GM12878 (cell line): ENCODE measurements around the gene PSMD14. TPM values are rescaled to one million over a fixed set of nuclear protein-coding genes. Genes with fewer than 3 reads are reported as not detected.
A peak's percentile ranks its signal among the peaks of the same experiment; 100 is the strongest.

Source experiments
- ATAC-seq: fragments of 200-7000 bp; cut with Tn5 transposase; 3 replicates; pipeline ENCODE4 v1.9.1; 2020; ENCODE audit warnings: mild to moderate bottlenecking, moderate library complexity
- BruUV-seq: library from RNA; stranded (reverse); fragments of 400-500 nt; replicated peaks from 2 replicates; lab custom pipeline; 2021; lab: Mats Ljungman, UMichigan
- CTCF ChIA-PET: fragments of 300-600 bp; sonication (Branson Sonifier 250); formaldehyde crosslinking; extraction: SDS; loops from one replicate; lab custom pipeline; 2021; ENCODE audit warnings: inconsistent platforms; lab: Yijun Ruan, JAX
- POLR2A ChIA-PET: fragments of 350-600 bp; formaldehyde crosslinking; extraction: SDS; loops from one replicate; lab custom pipeline; 2021; ENCODE audit warnings: inconsistent platforms; lab: Charles Lee
- RAD21 ChIA-PET: fragments of 300-600 bp; sonication (Branson Sonifier 250); formaldehyde crosslinking; loops from one replicate; lab custom pipeline; 2023; ENCODE audit warnings: antibody characterized with exemption; ENCODE audit not compliant: unreplicated experiment; lab: Charles Lee
- SMC1A ChIA-PET: fragments of 300-600 bp; sonication (Branson Sonifier 250); formaldehyde crosslinking; loops from one replicate; lab custom pipeline; 2023; ENCODE audit not compliant: unreplicated experiment, uncharacterized antibody; lab: Charles Lee
- DNase-seq: peaks from one replicate; pipeline ENCODE4 v3.0.0-alpha.2; 2011; ENCODE audit warnings: low read depth, low spot score
- FAIRE-seq: peaks from 3 replicates; lab custom pipeline; 2011; peaks lifted over from hg19 to GRCh38; lab: Jason Lieb, UNC
- H2AFZ ChIP-seq: 2 replicates; pipeline ENCODE4 v1.6.0; 2011; ENCODE audit warnings: low read depth, low read length, control low read depth; ENCODE audit not compliant: control insufficient read depth
- H3K27ac ChIP-seq: 2 replicates; pipeline ENCODE4 v1.5.1; 2011; ENCODE audit warnings: control low read depth; ENCODE audit not compliant: control insufficient read depth, insufficient read depth
- H3K27me3 ChIP-seq, 2 experiments: replicated peaks in 1 of 2; 2 replicates each; pipeline versions ENCODE4 v1.6.0 to v1.6.1; 2011; ENCODE audit warnings: low read length in 1 of 2; ENCODE audit not compliant: control insufficient read depth in 2 of 2, insufficient read depth in 2 of 2
- H3K36me3 ChIP-seq, 2 experiments: 2 replicates each; pipeline ENCODE4 v1.5.1; 2011; ENCODE audit warnings: low read length in 1 of 2; ENCODE audit not compliant: control insufficient read depth in 2 of 2, insufficient read depth in 2 of 2
- H3K4me1 ChIP-seq: 2 replicates; pipeline ENCODE4 v1.6.1; 2011; ENCODE audit warnings: mild to moderate bottlenecking, low read length, moderate library complexity, mixed read lengths; ENCODE audit not compliant: control insufficient read depth, insufficient read depth
- H3K4me2 ChIP-seq: 2 replicates; pipeline ENCODE4 v1.6.0; 2011; ENCODE audit warnings: control low read depth; ENCODE audit not compliant: control insufficient read depth, insufficient read depth
- H3K4me3 ChIP-seq: fragments of 200-600 bp; sonication (generic); 2 replicates; pipeline ENCODE4 v1.5.1; 2016
- H3K79me2 ChIP-seq: 2 replicates; pipeline ENCODE4 v1.6.0; 2011; ENCODE audit warnings: low read length; ENCODE audit not compliant: control insufficient read depth, insufficient read depth
- H3K9ac ChIP-seq: 2 replicates; pipeline ENCODE4 v1.8.0; 2011; ENCODE audit warnings: low read length, control low read depth, mixed read lengths; ENCODE audit not compliant: control insufficient read depth, insufficient read depth
- H3K9me3 ChIP-seq: replicated peaks from 3 replicates; pipeline ENCODE4 v1.5.1; 2011; ENCODE audit warnings: mild to moderate bottlenecking, low read length; ENCODE audit not compliant: control insufficient read depth, insufficient read depth
- H4K20me1 ChIP-seq: 2 replicates; pipeline ENCODE4 v1.6.0; 2011; ENCODE audit not compliant: control insufficient read depth, insufficient read depth
- BCL3 ChIP-seq: IDR thresholded peaks from 2 replicates; pipeline ENCODE4 v1.6.1; 2011; ENCODE audit warnings: borderline replicate concordance, low read depth, mild to moderate bottlenecking, moderate library complexity, low read length; ENCODE audit not compliant: insufficient read depth, poor library complexity, severe bottlenecking
- BRCA1 ChIP-seq: IDR thresholded peaks from 2 replicates; pipeline ENCODE4 v1.6.1; 2011; ENCODE audit warnings: low read depth, low read length, improper control_type of control experiment
- EGR1 ChIP-seq, 2 experiments: IDR thresholded peaks; 1 replicate in 1 of 2; 2 replicates in 1 of 2; pipeline ENCODE4 v1.6.1; 2011 to 2012; ENCODE audit warnings: low read depth in 2 of 2, low read length in 2 of 2, borderline replicate concordance in 1 of 2, mild to moderate bottlenecking in 1 of 2, moderate library complexity in 1 of 2
- LARP7 ChIP-seq: fragments of 450-650 bp; IDR thresholded peaks from 2 replicates; pipeline ENCODE4 v1.6.1; 2017; ENCODE audit warnings: mild to moderate bottlenecking
- NFYA ChIP-seq: IDR thresholded peaks from 2 replicates; pipeline ENCODE4 v1.6.1; 2011; ENCODE audit warnings: low read depth, mild to moderate bottlenecking, low read length, improper control_type of control experiment, borderline replicate concordance
- PBX3 ChIP-seq: IDR thresholded peaks from 2 replicates; pipeline ENCODE4 v1.6.1; 2011; ENCODE audit warnings: mild to moderate bottlenecking, low read depth, low read length, moderate library complexity; ENCODE audit not compliant: insufficient replicate concordance
- STAT1 ChIP-seq: fragments of 450-650 bp; conservative IDR thresholded peaks from 2 replicates; pipeline ENCODE4 v1.6.1; 2014; ENCODE audit warnings: antibody characterized with exemption, mild to moderate bottlenecking
- WGBS: methylation state at CpG from one replicate; pipeline ENCODE4 v1.1.6; 2016; ENCODE audit warnings: low lambda C conversion rate; ENCODE audit not compliant: insufficient replicate concordance, insufficient coverage; ENCODE audit errors: missing lambda C conversion rate; 5-methylcytosine and 5-hydroxymethylcytosine counted together
- in situ Hi-C: fragments of 300-500 bp; cut with MboI; formaldehyde crosslinking; loops from 9 replicates; pipeline ENCODE4 v1.14.3; 2018; ENCODE audit warnings: mixed read lengths
- intact Hi-C: fragments of 100-400 bp; cut with micrococcal nuclease; formaldehyde crosslinking; loops from one replicate; pipeline ENCODE4 v1.14.2; 2022; ENCODE audit not compliant: unreplicated experiment
- polyA plus RNA-seq, 11 experiments: library from polyadenylated mRNA; depleted of rRNA in 4 of 11; unstranded in 6 of 11; stranded (reverse) in 5 of 11; fragments of >200 nt; fragmentation: Nextera tagmentation in 4 of 11; fragmentation: Illumina TruSeq in 1 of 11; extraction: Ambion mirVana in 4 of 11; extraction: Trizol in 1 of 11; gene quantifications; 1 replicate in 1 of 11; 2 replicates in 10 of 11; pipeline versions ENCODE4 v1.2.1 to v1.2.3, GENCODE V29; 2011 to 2016; ENCODE audit warnings: inconsistent platforms in 2 of 11, missing spikeins in 2 of 11, low read depth in 1 of 11
- total RNA-seq, 4 experiments: library from RNA; depleted of rRNA in 3 of 4; stranded (reverse); fragments of >200 nt in 3 of 4; fragmentation: Illumina TruSeq in 1 of 4; extraction: Trizol in 1 of 4; gene quantifications; 2 replicates each; pipeline versions ENCODE4 v1.2.1 to v1.2.3, GENCODE V29; 2013 to 2021
- TF ChIP-seq, protein P1 (sequence below): IDR thresholded peaks from 2 replicates; pipeline ENCODE4 v1.6.1; 2012; ENCODE audit warnings: improper control_type of control experiment, low read depth, low read length; ENCODE audit not compliant: insufficient replicate concordance
- TF ChIP-seq, protein P2 (sequence below): fragments of 450-650 bp; IDR thresholded peaks from 2 replicates; pipeline ENCODE4 v1.6.1; 2017; ENCODE audit warnings: mild to moderate bottlenecking, moderate library complexity

The PSMD14 gene
- total and polyA plus RNA-seq, 10 of the 15 experiments (the other 5 are each of a cell fraction or from before 2014, with no cell fraction given), result 70.5 to 253 (median 127) TPM

GRCh38 chr2:161415987-161416707 lies 107.9 kb downstream of the PSMD14 start, which contains the start of gene TBR1:
TSS of gene TBR1 (plus strand) at chr2:161416297. CDS start at chr2:161416411, 114 bp downstream.
- Histone ChIP-seq H3K4me1 (peaks cover 5% of the 10 kb centered on the region; the same call in 1 of the 2 replicates), H3K27me3 (peaks cover 23 to 44% of the 10 kb centered on the region in 2 experiments), H3K9me3 (no peaks in the 10 kb centered on the region; the same call in 2 of the 3 replicates), H4K20me1 (no peaks in the 10 kb centered on the region), H3K27ac (no peak within 1 kb of the TSS), H3K4me2 (peak within 1 kb of the TSS; percentile 94), H2AFZ (no peak within 1 kb of the TSS), H3K36me3 (no peaks in the 10 kb centered on the region), H3K4me3 (peak within 1 kb of the TSS; percentile 39; the same call in 1 of the 2 replicates), H3K79me2 (no peaks in the 10 kb centered on the region), H3K9ac (no peak within 1 kb of the TSS)
- no peak for FAIRE-seq
- in situ Hi-C loops, result no loop called here
- RAD21 ChIA-PET, result no interaction called here
- no TSS peak for BruUV-seq
- 12% methylated on average over 16 of the region's 16 CpGs for WGBS
- peak; percentile 8; the same call in 1 of the 3 replicates for ATAC-seq
- POLR2A ChIA-PET, result no interaction called here
- no peak for DNase-seq
- intact Hi-C loops, result no loop called here
- SMC1A ChIA-PET, result no interaction called here
- CTCF ChIA-PET, result interaction anchor here (0.9 kb wide), 1 partner anchor 19 kb away, joined by 3 read pairs; no protein-coding TSS in a partner anchor
- no peak for TF ChIP-seq NFYA
- TF ChIP-seq BRCA1, result no peak
- no peak for TF ChIP-seq BCL3
- TF ChIP-seq, protein P1, sequence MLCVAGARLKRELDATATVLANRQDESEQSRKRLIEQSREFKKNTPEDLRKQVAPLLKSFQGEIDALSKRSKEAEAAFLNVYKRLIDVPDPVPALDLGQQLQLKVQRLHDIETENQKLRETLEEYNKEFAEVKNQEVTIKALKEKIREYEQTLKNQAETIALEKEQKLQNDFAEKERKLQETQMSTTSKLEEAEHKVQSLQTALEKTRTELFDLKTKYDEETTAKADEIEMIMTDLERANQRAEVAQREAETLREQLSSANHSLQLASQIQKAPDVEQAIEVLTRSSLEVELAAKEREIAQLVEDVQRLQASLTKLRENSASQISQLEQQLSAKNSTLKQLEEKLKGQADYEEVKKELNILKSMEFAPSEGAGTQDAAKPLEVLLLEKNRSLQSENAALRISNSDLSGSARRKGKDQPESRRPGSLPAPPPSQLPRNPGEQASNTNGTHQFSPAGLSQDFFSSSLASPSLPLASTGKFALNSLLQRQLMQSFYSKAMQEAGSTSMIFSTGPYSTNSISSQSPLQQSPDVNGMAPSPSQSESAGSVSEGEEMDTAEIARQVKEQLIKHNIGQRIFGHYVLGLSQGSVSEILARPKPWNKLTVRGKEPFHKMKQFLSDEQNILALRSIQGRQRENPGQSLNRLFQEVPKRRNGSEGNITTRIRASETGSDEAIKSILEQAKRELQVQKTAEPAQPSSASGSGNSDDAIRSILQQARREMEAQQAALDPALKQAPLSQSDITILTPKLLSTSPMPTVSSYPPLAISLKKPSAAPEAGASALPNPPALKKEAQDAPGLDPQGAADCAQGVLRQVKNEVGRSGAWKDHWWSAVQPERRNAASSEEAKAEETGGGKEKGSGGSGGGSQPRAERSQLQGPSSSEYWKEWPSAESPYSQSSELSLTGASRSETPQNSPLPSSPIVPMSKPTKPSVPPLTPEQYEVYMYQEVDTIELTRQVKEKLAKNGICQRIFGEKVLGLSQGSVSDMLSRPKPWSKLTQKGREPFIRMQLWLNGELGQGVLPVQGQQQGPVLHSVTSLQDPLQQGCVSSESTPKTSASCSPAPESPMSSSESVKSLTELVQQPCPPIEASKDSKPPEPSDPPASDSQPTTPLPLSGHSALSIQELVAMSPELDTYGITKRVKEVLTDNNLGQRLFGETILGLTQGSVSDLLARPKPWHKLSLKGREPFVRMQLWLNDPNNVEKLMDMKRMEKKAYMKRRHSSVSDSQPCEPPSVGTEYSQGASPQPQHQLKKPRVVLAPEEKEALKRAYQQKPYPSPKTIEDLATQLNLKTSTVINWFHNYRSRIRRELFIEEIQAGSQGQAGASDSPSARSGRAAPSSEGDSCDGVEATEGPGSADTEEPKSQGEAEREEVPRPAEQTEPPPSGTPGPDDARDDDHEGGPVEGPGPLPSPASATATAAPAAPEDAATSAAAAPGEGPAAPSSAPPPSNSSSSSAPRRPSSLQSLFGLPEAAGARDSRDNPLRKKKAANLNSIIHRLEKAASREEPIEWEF, result no peak
- no peak for TF ChIP-seq LARP7
- TF ChIP-seq EGR1 (IDR thresholded peaks at IDR 0.05; ENCODE audit: borderline replicate concordance in 1 of 2, low read depth in 2 of 2, low read length in 2 of 2), result no peak
- TF ChIP-seq PBX3, result no peak
- TF ChIP-seq STAT1, result no peak
- TF ChIP-seq, protein P2, sequence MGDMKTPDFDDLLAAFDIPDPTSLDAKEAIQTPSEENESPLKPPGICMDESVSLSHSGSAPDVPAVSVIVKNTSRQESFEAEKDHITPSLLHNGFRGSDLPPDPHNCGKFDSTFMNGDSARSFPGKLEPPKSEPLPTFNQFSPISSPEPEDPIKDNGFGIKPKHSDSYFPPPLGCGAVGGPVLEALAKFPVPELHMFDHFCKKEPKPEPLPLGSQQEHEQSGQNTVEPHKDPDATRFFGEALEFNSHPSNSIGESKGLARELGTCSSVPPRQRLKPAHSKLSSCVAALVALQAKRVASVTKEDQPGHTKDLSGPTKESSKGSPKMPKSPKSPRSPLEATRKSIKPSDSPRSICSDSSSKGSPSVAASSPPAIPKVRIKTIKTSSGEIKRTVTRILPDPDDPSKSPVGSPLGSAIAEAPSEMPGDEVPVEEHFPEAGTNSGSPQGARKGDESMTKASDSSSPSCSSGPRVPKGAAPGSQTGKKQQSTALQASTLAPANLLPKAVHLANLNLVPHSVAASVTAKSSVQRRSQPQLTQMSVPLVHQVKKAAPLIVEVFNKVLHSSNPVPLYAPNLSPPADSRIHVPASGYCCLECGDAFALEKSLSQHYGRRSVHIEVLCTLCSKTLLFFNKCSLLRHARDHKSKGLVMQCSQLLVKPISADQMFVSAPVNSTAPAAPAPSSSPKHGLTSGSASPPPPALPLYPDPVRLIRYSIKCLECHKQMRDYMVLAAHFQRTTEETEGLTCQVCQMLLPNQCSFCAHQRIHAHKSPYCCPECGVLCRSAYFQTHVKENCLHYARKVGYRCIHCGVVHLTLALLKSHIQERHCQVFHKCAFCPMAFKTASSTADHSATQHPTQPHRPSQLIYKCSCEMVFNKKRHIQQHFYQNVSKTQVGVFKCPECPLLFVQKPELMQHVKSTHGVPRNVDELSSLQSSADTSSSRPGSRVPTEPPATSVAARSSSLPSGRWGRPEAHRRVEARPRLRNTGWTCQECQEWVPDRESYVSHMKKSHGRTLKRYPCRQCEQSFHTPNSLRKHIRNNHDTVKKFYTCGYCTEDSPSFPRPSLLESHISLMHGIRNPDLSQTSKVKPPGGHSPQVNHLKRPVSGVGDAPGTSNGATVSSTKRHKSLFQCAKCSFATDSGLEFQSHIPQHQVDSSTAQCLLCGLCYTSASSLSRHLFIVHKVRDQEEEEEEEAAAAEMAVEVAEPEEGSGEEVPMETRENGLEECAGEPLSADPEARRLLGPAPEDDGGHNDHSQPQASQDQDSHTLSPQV, result no peak
